ENCODE measurements around the gene FTO. TPM values are rescaled to one million over a fixed set of nuclear protein-coding genes. Genes with fewer than 3 reads are reported as not detected.

Gene FTO
- total RNA-seq, 1 donor from 2014 or later, result 107 TPM

DNA sequence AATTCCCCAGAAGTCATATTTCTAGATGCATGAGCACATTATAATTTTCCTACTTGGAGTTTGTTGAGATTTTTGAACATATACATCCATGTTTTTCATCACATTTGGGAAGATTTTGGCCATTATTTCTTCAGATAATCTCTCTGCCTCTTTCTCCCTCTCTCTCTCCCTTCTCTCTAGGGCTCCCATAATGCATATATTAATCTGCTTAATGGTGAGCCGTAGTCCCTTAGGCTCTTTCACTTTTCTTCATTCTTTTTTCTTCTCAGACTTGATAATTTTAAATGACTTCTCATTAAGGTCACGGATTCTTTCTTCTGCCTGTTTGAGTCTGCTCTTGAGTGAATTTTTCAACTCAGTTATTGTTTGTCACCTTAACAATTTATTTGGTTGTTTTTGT is 481.1 kb downstream of the FTO start:
- Mint-ChIP-seq H3K4me1 (no peaks in the 10 kb centered on the region), H3K27me3 (ENCODE audit: low read depth) (peaks cover 2% of the 10 kb centered on the region), H3K9me3 (peaks cover 7% of the 10 kb centered on the region), H3K4me3 (no peak overlapping the region), H3K36me3 (ENCODE audit: low read depth) (peaks cover 3% of the 10 kb centered on the region), H3K27ac (ENCODE audit: unreplicated experiment) (no peak overlapping the region)
- no peak for TF ChIP-seq CTCF (conservative IDR thresholded peaks at IDR 0.05)
- no peak for DNase-seq (ENCODE audit: low read depth, low spot score)

DNA sequence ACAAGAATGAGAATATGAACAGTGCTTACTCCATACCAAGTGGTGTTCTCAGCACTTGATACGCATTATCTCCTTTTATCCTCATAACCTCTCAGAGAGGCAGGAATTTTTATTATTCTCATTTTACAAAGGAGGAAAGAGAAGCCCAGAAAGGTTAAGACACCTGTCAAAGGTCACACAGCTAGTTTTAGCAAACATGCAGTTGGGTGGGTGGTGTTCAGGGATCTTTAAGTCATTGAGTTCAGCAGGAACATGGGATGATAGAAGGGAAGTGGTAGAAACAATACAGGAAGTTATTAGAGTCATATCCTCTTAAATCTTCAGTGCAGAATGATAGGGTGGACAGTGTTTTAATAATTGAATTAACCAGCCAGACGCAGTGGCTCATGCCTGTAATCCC is 487.2 kb downstream of the FTO start:
- Mint-ChIP-seq H3K4me1 (peaks cover 24% of the 10 kb centered on the region), H3K36me3 (ENCODE audit: low read depth) (peaks cover 1% of the 10 kb centered on the region), H3K27ac (ENCODE audit: unreplicated experiment) (no peak overlapping the region), H3K9me3 (peaks cover 5% of the 10 kb centered on the region), H3K27me3 (ENCODE audit: low read depth) (peaks cover 11% of the 10 kb centered on the region), H3K4me3 (no peak overlapping the region)
- TF ChIP-seq CTCF (conservative IDR thresholded peaks at IDR 0.05), result no peak
- no peak for DNase-seq (ENCODE audit: low read depth, low spot score)

DNA sequence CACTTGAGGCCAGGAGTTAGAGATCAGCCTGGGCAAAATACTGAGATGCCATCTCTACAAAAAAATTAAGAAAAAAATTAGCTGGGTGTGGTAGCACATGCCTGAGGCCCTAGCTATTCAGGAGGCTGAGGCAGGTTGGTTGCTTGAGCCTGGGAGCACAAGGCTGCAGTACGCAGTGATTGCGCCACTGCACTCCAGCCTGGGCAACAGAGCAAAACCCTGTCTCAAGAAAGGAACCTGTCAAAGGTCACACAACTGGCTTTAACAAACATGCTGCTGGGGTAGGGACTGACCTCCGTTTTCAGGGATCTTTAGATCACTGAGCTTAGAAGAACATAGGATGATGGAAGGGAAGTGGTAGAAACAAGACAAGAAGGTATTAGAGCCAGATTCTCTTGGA is 487.6 kb downstream of the FTO start:
- H3K4me1 Mint-ChIP-seq, result peaks cover 25% of the 10 kb centered on the region
- peaks cover 13% of the 10 kb centered on the region for H3K27me3 Mint-ChIP-seq (ENCODE audit: low read depth)
- TF ChIP-seq CTCF (conservative IDR thresholded peaks at IDR 0.05), result no peak
- H3K4me3 Mint-ChIP-seq, result no peak overlapping the region
- peaks cover 5% of the 10 kb centered on the region for H3K9me3 Mint-ChIP-seq
- no peak for DNase-seq (ENCODE audit: low read depth, low spot score)
- no peak overlapping the region for H3K27ac Mint-ChIP-seq (ENCODE audit: unreplicated experiment)
- no peaks in the 10 kb centered on the region for H3K36me3 Mint-ChIP-seq (ENCODE audit: low read depth)

- no peak overlapping the region for H3K27ac Mint-ChIP-seq (ENCODE audit: unreplicated experiment)
- H3K4me1 Mint-ChIP-seq, result peaks cover 25% of the 10 kb centered on the region
- peaks cover 3% of the 10 kb centered on the region for H3K9me3 Mint-ChIP-seq
- peaks cover 13% of the 10 kb centered on the region for H3K27me3 Mint-ChIP-seq (ENCODE audit: low read depth)
- TF ChIP-seq CTCF (conservative IDR thresholded peaks at IDR 0.05), result no peak
- H3K4me3 Mint-ChIP-seq, result no peak overlapping the region
- DNase-seq (ENCODE audit: low read depth, low spot score), result no peak
- no peaks in the 10 kb centered on the region for H3K36me3 Mint-ChIP-seq (ENCODE audit: low read depth)
These were observed 489.2 kb downstream of the FTO start for GRCh38 chr16:54193013-54193664.

DNA sequence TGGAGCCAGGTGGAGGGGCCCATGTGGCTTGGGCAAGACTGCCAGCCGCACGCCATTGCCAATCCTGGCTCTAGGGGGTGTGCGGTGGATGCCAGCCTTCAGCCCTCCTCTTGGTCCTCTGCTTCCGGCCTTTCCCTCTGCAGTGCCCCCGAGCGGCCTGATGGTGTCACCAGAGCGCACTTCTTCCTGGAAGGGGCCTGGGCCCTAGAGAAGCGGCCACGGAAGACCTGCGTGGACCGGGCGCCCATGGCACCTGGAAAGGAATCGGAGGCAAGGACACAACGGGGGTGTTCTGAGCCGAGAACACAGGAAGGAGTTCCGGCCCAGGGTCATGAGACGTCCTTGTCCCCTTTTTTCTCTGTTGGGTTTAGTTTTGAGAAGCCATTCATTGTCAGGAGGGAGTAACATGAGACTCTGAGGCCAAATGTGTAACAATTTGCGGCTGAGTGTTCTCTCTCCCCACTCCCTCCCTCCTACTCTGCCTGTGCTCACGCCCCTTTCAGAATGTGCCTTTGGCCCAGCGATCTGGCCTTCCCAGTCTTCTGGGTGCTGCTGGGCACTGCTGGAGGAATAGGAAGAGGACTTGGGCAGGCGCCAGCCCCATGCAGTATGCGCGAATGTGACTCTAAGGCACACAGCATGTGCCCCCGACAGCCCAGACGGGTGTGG is 489.8 kb downstream of the FTO start:
- Mint-ChIP-seq H3K9me3 (peaks cover 3% of the 10 kb centered on the region), H3K4me3 (no peak overlapping the region), H3K4me1 (peaks cover 25% of the 10 kb centered on the region), H3K27ac (ENCODE audit: unreplicated experiment) (peak overlapping the region; percentile 50), H3K36me3 (ENCODE audit: low read depth) (no peaks in the 10 kb centered on the region), H3K27me3 (ENCODE audit: low read depth) (peaks cover 13% of the 10 kb centered on the region)
- TF ChIP-seq CTCF (conservative IDR thresholded peaks at IDR 0.05), result peak; percentile 83
- DNase-seq (ENCODE audit: low read depth, low spot score), result peak; percentile 82
